GM19372 (cell line): ENCODE results near the gene ZDHHC14.
"Not testable (repeated sequence)": the region's sequence is repeated elsewhere in the genome, so short reads cannot be mapped to it uniquely, and the experiment has no call there.

Source experiments
- ATAC-seq: cut with Tn5 transposase; IDR thresholded peaks from one replicate; pipeline ENCODE4 v1.9.1; 2021; ENCODE audit warnings: mild to moderate bottlenecking, low read depth, moderate library complexity; ENCODE audit not compliant: unreplicated experiment

Gene ZDHHC14

DNA sequence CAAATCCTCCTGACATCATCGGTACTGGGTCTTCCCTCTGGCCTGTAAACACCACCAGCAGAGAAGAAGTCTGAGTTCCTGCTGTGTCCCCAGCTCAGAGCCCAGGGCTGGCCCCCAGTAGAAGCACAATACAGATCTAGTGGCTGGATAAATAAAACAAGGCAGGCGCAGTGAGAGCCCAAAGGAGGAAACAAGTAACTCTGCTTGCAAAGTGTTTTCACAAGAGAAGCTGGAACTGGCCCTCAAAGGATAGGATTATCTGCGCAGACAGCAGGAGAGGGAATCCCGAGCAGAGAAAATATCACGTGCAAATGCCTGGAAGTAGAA, 205.1 kb downstream of the ZDHHC14 start:
- ATAC-seq, result no peak

DNA sequence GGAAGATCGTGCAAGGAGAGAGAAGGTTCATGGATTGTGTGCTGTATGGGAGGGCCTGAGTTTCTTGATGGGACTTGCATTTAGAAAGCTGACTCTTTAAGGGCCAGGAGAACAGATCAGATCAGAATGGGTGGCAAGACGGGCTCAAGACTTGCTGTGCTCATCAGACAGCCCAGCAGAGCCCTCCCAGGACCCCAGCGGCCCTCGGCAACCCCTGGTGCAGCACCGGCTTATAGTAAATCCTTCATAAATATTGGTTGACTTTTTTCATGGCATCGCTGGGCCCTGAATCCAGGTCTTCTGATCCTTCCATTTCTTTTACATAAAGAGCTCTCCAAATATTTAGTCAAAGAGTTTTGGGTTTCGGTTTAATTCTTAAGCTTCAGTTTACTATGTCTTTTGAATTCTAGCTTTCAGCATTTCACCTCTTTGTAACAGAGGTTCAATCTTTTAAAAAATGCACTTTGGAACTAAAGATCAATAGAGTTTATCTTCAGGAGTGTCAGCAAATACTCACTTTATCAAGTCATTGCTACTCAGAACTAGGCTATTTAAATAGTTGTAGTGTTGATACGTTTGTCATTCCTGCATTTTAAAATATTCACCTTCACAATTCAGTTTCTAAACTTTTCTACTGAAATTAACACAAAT, 205.6 kb downstream of the ZDHHC14 start:
- ATAC-seq, result no peak

DNA sequence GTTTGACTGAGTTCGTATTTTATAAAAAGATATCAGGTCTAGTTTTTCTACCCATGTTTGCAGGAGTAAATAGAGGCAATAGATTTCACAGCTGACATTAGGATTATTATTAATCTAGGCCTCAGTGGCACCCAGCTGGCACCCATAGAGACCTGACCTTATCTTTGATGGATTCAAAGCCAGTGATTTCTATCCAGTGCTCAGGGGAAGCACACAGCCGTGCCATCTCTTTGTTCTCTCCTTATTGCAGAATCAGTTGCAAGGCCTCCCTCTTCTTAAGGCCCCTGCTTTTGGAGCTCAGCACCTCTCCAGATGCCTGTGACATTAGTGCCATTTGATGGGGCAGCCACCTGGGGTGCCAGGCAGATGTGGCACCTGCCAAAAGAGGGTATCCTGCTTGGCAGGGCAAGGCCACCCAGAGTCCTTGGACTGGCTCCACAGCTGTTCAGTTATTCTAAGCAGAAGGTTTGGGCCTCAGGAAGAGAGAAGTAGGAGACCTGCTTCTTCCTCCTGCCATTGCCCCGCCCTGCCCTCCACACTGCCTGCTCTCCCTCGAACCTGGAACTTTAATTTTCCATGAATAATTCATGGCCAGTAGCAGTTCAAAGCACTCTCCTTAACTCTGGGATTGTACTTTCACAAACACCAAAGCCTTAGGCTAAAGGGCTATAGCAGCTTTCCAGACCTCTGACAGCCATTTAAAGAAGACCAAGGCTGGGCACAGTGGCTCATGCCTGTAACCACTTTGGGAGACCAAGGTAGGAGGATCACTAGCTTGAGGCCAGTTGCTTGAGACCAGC, 206.3 kb downstream of the ZDHHC14 start:
- no peak for ATAC-seq

DNA sequence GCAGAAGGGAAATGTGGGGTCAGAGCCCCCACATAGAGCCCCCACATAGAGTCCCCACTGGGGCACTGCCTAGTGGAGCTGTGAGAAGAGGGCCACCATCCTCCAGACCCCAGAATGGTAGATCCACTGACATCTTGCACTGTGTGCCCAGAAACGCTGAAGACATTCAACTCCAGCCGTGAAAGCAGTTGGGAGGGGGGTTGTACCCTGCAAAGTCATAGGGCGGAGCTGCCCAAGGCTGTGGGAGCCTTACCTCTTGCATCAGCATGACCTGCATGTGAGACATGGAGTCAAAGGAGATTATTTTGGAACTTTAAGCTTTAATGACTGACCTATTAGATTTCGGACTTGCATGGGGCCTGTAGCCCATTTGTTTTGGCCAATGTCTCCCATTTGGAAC, 209.7 kb downstream of the ZDHHC14 start:
- ATAC-seq, result not testable (repeated sequence)

DNA sequence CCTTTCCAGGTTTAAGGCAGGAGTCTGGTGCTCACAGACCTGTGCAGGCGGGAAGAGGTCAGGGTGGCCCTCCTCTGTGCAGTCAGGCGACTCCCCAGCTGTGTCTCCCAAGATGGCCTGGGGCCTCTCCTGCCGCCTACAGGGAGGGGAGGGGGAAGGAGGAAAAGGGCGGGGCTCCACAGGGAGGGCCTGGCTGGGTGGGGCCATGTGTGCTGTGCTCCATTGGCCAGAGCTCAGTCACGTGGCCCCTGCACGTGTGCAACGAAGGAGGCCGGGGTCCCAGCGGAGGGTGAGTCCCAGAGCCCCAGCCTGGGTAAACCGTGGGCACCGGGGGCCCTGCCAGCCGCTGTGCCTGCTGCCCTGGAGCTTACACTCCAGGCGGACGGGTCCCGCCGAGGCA, 211.6 kb downstream of the ZDHHC14 start:
- ATAC-seq, result no peak

DNA sequence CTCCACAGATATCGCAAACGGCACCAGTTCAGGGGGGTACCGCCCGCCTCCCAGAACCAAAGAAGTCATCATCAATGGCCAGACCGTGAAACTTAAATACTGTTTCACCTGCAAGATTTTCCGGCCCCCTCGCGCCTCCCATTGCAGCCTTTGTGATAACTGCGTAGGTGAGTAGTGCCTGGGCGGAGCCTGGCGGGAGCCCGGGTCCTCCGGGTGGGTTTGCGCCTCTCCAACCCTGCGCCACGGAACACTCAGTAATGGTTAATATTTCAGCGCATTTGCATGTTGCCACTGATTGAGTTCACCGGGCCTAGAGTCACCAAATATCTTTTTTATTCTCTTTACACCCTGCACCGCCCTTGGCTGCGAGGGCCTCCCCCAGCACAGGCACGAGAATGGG, 212.0 kb downstream of the ZDHHC14 start:
- no peak for ATAC-seq

DNA sequence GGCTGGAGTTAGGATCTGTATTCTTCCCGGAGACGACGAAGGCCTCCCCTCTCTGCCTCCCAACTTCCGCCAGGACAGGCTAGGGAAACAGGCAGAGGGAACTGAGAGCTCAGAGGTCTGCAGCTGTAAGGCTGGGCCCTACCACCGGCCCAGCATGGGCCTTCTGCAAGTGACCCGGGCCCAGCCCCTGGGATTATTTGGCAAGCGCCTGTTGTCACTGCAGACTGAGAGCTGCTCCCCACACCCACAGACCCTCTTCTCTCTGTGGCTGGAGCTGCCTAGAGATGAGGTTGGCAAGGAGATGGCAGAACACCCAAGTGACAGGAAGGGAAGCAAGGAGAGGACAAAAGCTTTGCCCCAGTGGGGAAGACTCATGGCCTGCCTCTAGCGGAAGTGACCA, 212.6 kb downstream of the ZDHHC14 start:
- ATAC-seq, result no peak

DNA sequence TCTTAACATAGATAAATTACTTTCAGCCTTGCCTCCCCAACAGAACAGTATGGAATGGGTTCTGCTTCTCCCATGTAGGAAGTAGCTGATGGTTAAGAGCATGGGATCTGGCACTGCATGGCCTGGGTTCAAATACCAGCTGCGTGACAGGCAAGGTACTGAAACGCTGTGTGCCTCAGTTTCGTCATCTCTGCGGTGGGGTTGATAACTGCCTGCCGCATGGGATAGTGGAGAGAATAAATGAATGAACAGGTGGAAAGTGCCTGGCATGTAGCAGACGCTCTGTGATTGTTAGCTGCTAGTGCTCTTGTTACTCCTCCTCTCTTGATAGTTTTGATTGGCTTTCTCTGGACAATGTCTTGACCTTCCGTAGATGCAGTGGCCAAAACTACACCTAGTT, 213.3 kb downstream of the ZDHHC14 start:
- ATAC-seq, result no peak

DNA sequence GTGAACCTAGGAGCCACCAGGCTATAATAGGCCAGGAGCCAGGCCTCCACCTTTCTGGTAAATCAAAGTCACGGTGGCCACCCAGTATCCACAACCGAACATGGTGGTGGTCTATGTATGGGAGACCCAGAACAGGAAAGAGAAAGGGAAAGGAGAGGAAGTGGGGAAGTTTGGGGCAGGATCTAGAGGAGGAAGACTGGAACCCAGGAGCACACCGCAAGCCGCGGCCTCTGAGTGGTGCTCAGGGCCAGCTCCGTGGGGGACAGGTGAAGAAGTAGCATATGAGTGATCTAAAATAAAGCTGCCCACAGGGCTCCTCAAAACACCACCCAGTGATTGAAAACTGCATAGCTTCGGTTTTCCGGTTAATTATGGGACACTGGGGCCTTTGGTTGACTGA, 214.8 kb downstream of the ZDHHC14 start:
- ATAC-seq, result no peak

DNA sequence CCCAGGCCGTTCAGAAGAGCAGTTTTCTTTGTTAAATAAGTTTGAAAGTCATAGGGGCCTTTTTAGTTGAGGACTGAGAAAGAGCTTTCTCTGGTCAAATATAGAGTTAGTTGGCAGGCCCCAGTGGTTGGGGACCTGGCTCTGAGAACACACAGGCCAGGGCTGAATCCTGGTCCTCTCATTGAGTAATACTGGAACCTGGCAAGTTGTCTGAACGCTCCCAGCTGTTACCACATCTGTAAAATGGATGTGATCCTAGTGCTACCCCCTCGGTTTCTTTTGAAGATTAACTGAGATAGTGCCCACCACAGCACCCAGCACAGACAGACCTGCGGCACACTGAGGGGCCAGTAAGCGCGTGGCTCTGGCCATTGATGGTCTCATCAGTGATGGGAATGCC, 215.5 kb downstream of the ZDHHC14 start:
- no peak for ATAC-seq

DNA sequence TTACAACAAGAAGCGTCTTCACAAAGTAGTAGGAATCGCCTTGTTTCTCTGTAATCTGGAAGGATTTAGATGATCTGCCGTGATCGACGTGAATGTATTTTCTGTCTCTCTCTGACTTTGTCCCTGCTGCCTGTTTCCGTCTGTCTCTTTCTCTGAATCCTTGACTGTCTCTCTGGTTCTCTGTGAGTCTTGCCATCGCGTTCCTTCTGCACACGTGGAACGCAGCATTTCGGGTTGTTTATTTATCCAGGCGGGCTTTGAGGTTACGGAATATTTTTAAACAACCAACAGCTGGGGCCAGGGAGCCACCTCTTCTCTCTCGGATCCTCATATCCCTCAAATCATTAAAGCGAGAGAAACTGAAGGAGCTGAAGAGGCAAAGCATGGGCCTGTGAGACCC, 215.9 kb downstream of the ZDHHC14 start:
- no peak for ATAC-seq

DNA sequence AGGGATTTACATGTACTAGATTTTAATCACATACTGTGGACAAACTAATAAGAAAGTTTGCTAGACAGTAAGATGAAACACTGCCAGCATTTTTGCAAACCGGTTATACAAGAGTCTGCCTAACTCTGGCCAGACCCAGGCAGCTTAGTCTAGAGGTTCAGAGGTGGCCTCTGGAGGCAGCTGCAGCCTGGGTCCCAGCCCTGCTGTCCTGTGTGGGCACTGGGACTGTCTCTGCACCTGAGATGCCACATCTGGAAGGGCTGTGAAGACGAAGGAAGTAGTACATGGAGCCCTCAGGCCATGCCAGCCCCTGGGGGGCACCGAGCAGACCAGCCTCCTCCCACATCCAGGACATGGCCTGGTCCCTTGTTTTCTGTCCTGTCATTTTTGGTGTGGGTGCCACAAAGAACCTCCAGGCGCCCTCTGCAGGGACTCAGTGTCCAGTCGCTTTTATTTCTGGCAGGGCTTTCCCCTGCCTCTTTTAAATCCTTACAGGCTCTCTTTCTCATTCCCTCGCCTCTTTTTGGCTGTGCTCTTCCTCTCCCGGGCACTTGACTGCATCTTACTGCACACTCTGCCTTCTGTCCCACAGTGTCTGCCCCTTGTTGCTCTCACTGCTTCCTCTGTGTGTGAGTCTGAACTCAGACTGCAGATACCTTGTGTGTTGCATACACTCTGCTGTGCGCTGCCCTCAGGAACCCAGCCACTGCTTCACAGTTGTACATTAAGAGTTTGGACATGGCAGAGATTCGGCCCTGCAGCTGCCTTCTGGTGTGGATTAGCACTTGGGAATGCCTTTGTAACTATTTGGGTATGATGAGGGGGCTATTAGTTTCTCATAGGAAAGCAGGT, 216.7 kb downstream of the ZDHHC14 start:
- ATAC-seq, result no peak

DNA sequence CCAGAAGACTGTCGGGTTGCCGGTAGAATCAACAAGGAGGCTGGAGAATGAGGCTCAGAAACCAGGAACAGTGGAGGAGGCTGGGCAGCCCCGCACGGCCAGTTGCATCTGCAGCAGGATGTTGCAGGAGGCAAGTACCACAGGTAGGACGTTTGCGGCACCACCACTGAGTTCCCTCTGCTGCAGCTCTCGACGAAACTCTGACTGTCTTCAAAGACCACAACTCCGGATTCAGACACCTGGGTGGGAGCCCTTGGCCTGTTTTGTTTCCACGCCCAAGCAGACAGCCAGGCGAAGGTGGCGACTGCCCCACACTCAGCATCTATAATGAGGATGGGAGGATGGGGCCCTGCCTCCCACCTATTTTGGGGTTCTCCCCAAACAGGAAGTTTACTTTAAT, 218.2 kb downstream of the ZDHHC14 start:
- ATAC-seq, result no peak

DNA sequence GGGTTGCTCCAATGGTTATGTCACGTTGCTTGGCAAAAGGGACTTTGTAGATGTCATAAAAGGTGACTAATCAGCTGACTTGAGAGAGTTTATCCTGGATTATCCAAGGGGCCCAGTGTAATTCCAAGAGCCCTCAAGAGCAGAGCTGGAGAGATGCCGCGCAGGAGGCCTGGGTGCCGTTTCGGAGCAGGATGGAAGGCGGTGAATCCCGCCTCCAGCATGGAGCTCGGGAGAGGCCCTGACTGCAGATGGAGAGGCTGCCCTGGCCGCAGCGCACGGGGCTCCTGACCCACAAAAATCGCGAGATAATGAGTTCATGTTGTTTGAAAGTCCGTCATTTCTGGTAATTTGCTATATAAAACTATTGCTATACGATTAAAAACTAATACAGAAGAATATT, 219.8 kb downstream of the ZDHHC14 start:
- ATAC-seq, result no peak

DNA sequence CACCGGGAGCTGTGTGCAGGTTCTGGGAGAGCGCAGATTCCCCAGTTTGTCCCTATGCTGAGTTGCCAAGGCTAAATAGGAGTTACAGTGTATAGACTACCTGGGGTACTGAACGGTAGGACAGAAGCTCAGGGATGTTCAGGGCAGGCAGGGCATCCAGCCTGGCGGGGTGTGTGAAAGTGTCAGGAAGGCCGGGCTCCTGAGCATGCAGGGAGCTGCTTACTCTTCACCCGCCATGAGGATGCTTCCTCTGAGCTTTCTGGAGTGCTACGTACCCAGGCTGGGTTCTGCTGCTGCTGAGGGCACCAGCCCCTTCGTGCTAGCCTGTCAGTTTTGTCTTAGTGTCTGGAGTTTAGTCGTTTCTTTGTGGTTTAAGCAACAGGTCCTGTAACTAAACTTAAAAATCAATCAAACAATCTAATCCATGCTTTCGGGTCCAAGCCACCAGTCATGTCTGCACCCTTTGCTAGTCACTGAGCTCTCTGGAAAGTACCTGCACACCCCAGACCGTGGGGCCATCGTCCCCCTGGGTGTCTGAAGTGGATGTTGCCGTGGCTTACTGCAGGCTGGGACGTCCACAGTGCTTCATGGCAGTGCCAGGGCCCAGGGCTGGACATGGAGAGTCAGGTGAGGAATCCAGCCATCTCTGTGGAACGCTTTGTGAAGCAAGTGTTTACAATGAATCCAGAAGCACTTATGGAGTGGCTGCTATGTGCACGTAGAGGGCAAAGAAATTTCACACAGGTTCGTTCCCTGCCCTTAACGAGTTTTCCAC, 221.7 kb downstream of the ZDHHC14 start:
- no peak for ATAC-seq

DNA sequence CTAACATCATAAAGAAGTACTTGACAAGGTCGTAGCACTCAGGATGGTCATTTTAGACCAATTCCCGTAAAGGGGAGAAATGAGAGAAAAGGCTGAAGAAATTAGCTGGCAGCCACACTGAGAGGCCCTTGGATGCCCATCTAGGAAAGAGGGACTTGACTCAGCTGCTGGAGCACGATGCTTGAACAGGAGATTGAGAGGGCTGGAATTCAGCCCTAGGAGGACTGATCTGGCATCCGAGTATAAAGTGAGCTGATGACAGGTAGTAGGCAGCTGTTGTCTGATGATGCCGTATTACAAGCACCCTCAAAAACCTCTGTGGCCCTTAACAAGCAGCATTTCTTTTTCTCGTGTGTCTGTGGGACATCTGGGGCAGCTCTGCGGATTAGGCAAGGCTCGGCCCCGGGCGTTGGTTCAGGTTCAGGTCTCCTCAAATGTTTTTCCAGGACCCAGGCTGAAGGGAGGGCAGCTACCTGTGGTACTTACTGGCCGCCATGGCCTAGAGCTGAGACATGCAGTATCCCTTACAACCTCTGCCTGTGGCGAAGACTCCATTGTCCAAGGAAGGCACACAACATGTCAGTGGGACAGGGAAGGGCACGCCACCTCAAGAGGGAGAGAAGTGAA, 222.4 kb downstream of the ZDHHC14 start:
- no peak for ATAC-seq

DNA sequence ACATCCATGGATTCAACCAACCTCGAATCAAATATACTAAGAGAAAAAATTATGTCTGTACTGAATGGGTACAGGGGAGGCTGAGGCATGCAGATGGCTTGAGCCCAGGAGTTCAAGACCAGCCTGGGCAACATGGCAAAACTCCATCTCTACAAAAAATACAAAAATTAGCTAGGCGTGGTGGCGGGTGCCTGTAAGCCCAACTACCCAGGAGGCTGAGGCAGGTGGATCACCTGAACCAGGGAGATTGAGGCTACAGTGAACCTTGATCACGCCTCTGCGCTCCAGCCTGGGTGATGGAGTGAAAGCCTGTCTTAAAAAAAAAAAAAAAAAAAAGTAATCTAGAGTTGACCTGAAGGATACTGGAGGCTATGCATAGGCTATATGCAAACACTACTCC, 223.0 kb downstream of the ZDHHC14 start:
- ATAC-seq, result no peak

DNA sequence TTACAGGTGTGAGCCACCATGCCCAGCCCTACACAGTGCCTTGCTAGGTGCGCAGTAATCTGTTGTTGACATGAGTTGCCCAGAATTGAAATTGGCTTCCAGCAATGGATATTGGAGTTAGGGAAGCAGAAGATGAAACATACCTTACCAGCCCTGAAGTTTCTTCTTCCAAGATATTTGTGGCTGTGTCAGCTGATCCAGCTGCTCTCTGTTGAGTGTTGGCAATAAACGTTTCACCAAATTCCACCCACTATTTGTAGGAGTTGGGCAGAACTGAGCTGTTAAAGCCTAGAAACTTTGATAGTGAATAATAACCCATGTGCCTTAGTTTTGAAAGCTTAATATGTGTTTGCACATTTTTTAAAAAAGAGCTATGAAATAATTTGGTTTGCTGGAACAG, 223.8 kb downstream of the ZDHHC14 start:
- ATAC-seq, result no peak

DNA sequence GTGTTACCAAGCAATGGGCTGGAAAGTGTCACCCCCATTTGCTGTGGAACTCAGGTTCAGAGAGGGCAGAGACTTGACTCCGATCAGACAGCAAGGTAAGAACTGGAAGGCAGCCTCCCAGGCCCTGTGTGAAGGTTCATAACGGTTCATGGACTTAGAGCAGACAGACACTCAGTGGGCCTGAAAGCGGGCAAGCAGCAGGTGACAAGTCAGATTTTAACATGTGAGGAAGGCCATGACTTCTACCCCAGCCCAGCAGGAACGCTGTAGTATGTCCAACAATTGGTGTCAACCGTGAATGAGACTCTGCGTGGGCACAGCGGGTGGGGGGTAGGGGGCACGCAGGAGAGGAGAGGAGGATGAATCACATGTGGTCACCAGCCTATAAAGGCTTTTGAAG, 224.5 kb downstream of the ZDHHC14 start:
- ATAC-seq, result no peak

DNA sequence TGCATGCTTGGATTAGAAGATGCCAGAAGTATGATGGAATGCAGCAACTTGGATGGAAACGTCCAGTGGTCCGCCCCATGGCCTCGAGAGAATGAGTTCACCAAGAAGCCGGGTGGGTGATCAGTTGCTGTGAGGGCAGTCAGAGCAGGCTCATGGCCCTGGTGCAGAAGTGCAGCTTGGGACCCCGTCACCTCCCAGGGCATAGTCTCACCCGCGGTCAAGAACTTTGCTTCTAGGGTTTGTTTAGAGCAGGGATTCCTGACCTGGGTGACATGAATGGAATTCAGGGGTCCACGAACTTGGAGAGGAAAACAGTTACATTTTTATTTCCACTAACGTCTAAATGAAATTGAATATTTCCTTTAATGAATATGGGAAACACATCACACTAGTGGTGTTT, 225.5 kb downstream of the ZDHHC14 start:
- no peak for ATAC-seq
